MCF 10A (cell line): ENCODE results near the gene CRKL. TPM values are rescaled to one million over a fixed set of nuclear protein-coding genes. Genes with fewer than 3 reads are reported as not detected.
A peak's percentile ranks its signal among the peaks of the same experiment; 100 is the strongest.

Experiments
- BruUV-seq: library from RNA; stranded (reverse); fragments of 400-500 nt; replicated peaks from 2 replicates; lab custom pipeline; 2021; lab: Mats Ljungman, UMichigan
- CTCF ChIA-PET: fragments of 300-600 bp; sonication (Branson Sonifier 250); formaldehyde crosslinking; extraction: SDS; loops from one replicate; lab custom pipeline; 2021; ENCODE audit warnings: antibody characterized with exemption, inconsistent platforms; lab: Yijun Ruan, JAX
- POLR2A ChIA-PET: fragments of 300-600, 350-650 bp; sonication (Branson Sonifier 250); formaldehyde crosslinking; extraction: SDS; loops from one replicate; lab custom pipeline; 2020; ENCODE audit warnings: antibody characterized with exemption, inconsistent platforms; lab: Yijun Ruan, JAX
- DNase-seq: peaks from one replicate; pipeline ENCODE4 v3.0.0-alpha.2; 2018; ENCODE audit not compliant: unreplicated experiment
- H3K27ac Mint-ChIP-seq: one replicate; pipeline ENCODE4 v1.8.0; 2022; ENCODE audit warnings: mild to moderate bottlenecking, low read depth, mixed read lengths; ENCODE audit not compliant: unreplicated experiment
- H3K27me3 Mint-ChIP-seq: one replicate; pipeline ENCODE4 v1.8.0; 2022; ENCODE audit warnings: mixed read lengths; ENCODE audit not compliant: insufficient read depth, unreplicated experiment
- H3K36me3 Mint-ChIP-seq: one replicate; pipeline ENCODE4 v1.8.0; 2022; ENCODE audit warnings: mild to moderate bottlenecking, moderate library complexity, mixed read lengths; ENCODE audit not compliant: insufficient read depth, unreplicated experiment
- H3K4me1 Mint-ChIP-seq: one replicate; pipeline ENCODE4 v1.8.0; 2022; ENCODE audit warnings: mixed read lengths; ENCODE audit not compliant: insufficient read depth, unreplicated experiment
- H3K4me3 Mint-ChIP-seq: one replicate; pipeline ENCODE4 v1.8.0; 2022; ENCODE audit warnings: mild to moderate bottlenecking, moderate library complexity, mixed read lengths; ENCODE audit not compliant: unreplicated experiment
- H3K9me3 Mint-ChIP-seq: one replicate; pipeline ENCODE4 v1.8.0; 2022; ENCODE audit warnings: mixed read lengths; ENCODE audit not compliant: unreplicated experiment
- intact Hi-C: fragments of 100-400 bp; cut with micrococcal nuclease; formaldehyde crosslinking; loops from 2 replicates; pipeline ENCODE4 v1.14.1; 2022
- total RNA-seq: library from RNA; stranded (reverse); gene quantifications from 2 replicates; pipeline ENCODE4 v1.2.3, GENCODE V29; 2022
- TF ChIP-seq, protein P1 (sequence below): fragments of 200-600 bp; IDR thresholded peaks from one replicate; pipeline ENCODE4 v1.8.0; 2022; ENCODE audit warnings: antibody characterized with exemption, mild to moderate bottlenecking; ENCODE audit not compliant: unreplicated experiment

The CRKL gene
- total RNA-seq, 1 experiment from 2014 or later = 74.0 TPM

DNA sequence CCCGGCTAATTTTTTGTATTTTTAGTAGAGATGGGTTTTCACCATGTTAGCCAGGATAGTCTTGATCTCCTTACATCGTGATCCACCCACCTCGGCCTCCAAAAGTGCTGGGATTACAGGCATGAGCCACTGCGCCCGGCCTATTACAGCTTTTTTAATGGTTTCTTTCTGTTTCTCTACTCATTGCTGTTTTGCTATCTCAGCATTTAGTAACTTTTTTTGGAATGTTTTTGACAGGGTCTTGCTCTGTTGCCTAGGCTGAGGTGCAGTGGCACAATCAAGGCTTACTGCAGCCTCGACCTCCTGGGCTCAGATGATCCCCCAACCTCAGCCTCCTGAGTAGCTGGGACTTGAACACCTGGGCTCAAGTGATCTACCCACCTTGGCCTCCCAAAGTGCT lies 4.7 kb upstream of the CRKL start:
- Mint-ChIP-seq H3K4me3 (no peak overlapping the region), H3K4me1 (no peaks in the 10 kb centered on the region), H3K9me3 (no peaks in the 10 kb centered on the region), H3K27me3 (no peaks in the 10 kb centered on the region), H3K27ac (no peak overlapping the region), H3K36me3 (no peaks in the 10 kb centered on the region)
- intact Hi-C loops = no loop called here
- TF ChIP-seq, protein P1, sequence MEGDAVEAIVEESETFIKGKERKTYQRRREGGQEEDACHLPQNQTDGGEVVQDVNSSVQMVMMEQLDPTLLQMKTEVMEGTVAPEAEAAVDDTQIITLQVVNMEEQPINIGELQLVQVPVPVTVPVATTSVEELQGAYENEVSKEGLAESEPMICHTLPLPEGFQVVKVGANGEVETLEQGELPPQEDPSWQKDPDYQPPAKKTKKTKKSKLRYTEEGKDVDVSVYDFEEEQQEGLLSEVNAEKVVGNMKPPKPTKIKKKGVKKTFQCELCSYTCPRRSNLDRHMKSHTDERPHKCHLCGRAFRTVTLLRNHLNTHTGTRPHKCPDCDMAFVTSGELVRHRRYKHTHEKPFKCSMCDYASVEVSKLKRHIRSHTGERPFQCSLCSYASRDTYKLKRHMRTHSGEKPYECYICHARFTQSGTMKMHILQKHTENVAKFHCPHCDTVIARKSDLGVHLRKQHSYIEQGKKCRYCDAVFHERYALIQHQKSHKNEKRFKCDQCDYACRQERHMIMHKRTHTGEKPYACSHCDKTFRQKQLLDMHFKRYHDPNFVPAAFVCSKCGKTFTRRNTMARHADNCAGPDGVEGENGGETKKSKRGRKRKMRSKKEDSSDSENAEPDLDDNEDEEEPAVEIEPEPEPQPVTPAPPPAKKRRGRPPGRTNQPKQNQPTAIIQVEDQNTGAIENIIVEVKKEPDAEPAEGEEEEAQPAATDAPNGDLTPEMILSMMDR = no peak
- BruUV-seq = no TSS peak
- no peak for DNase-seq
- ChIA-PET CTCF (interaction anchor here (0.8 to 2.0 kb wide), 2 partner anchors 9 to 27 kb away, joined by 3 to 8 read pairs; no protein-coding TSS in a partner anchor), POLR2A (interaction anchor here (1.4 to 2.1 kb wide), 2 partner anchors 8 to 40 kb away, joined by 3 to 6 read pairs; no protein-coding TSS in a partner anchor)

DNA sequence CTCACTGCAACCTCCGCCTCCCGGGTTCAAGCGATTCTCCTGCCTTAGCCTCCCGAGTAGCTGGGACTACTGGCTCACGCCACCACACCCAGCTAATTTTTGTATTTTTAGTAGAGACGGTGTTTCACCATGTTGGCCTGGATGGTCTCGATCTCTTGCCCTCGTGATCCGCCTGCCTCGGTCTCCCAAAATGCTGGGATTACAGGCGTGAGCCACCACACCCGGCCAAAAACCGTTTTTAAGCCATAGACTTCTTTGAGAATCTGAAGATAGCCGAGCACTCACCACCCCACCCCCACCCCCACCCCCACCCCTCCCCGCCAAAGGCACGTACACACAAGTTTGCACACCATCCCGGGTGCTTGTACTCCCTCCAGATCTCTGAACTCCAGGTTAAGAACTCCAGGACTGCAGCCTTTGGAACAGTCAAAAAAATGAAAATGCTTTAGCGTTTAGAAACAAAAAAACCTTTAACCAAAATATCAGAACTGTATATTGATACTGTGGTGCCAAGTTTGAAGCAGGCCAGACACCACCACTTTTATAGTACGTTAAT lies 1.5 kb downstream of the CRKL start:
- no TSS peak for BruUV-seq
- Mint-ChIP-seq H3K4me1 (peaks cover 28% of the 10 kb centered on the region), H3K36me3 (no peaks in the 10 kb centered on the region), H3K27me3 (no peaks in the 10 kb centered on the region), H3K27ac (peak overlapping the region; percentile 39), H3K4me3 (peak overlapping the region; percentile 68), H3K9me3 (no peaks in the 10 kb centered on the region)
- CTCF ChIA-PET = interaction anchor here (0.7 to 1.6 kb wide), 6 partner anchors 13 to 51 kb away, joined by 3 to 6 read pairs (median 3); no protein-coding TSS in a partner anchor
- peak; percentile 34 for DNase-seq
- intact Hi-C loops = loop anchor here (5.0 kb wide), 1 partner anchor 34 kb away; no protein-coding TSS in a partner anchor
- POLR2A ChIA-PET = interaction anchor here (1.5 to 4.4 kb wide), 3 partner anchors 13 to 32 kb away, joined by 3 to 58 read pairs (median 7); no protein-coding TSS in a partner anchor
- TF ChIP-seq, protein P1 = no peak

DNA sequence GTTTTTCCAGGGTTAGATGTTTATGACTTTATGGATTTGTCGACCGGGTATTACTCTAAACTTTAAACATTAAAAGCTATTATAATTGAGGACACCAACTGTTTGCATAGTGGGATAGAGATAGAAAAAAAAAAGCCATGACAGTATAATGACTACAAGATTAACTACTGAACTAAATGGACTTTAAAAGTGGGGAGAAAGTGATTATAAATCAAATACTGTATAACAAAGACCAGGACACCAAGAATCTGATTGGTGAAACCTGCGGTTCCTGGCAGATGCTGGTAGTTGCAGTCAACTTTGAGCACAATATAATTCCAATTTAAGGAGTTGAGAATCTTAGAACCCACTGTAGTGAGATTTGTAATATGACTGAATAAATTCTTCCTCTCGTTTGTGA lies 2.5 kb downstream of the CRKL start:
- peaks cover 28% of the 10 kb centered on the region for H3K4me1 Mint-ChIP-seq
- no peak for DNase-seq
- CTCF ChIA-PET = interaction anchor here (0.9 to 1.6 kb wide), 3 partner anchors 9 to 34 kb away, joined by 3 read pairs; no protein-coding TSS in a partner anchor
- H3K27ac Mint-ChIP-seq = peak overlapping the region; percentile 39
- TF ChIP-seq, protein P1 = no peak
- no TSS peak for BruUV-seq
- intact Hi-C loops = loop anchor here (5.0 kb wide), 1 partner anchor 33 kb away; no protein-coding TSS in a partner anchor
- POLR2A ChIA-PET = interaction anchor here (0.7 to 4.3 kb wide), 8 partner anchors 14 to 411 kb away, joined by 3 to 31 read pairs (median 10); partner anchors contain the start of gene LZTR1
- peaks cover 4% of the 10 kb centered on the region for H3K36me3 Mint-ChIP-seq
- H3K4me3 Mint-ChIP-seq = peak overlapping the region; percentile 68
- H3K27me3 Mint-ChIP-seq = no peaks in the 10 kb centered on the region
- H3K9me3 Mint-ChIP-seq = no peaks in the 10 kb centered on the region

DNA sequence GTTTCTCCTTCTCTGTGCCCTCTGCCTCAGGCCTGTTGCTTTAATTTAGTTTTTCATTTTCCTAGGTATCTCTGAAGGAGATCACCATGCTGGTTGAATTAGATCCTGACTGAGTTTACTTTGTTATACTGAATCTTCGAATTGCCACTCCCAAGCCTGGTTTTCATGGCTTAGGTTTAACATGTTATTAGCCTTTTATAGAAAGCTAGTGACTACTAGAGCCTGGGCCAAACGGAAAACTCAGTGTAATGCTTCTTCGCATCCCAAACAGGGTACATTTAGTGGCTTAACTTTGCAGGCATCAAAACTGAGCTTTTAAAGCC lies 3.6 kb downstream of the CRKL start:
- intact Hi-C loops = no loop called here
- Mint-ChIP-seq H3K4me1 (peaks cover 33% of the 10 kb centered on the region), H3K9me3 (no peaks in the 10 kb centered on the region), H3K27ac (peak overlapping the region; percentile 39), H3K27me3 (no peaks in the 10 kb centered on the region), H3K4me3 (peak overlapping the region; percentile 68), H3K36me3 (peaks cover 13% of the 10 kb centered on the region)
- DNase-seq = no peak
- ChIA-PET CTCF (interaction anchor here (0.5 to 2.7 kb wide), 6 partner anchors 18 to 146 kb away, joined by 3 to 14 read pairs (median 3); no protein-coding TSS in a partner anchor), POLR2A (interaction anchor here (0.6 to 4.3 kb wide), 13 partner anchors 16 to 1137 kb away, joined by 3 to 31 read pairs (median 7); partner anchors contain the start of gene THAP7)
- TF ChIP-seq, protein P1 = no peak
- no TSS peak for BruUV-seq
